Jurkat, Clone E6-1 (cell line): ENCODE data around the gene AFAP1.

Source experiments
- DNase-seq: peaks from one replicate; pipeline ENCODE4 v3.0.0-alpha.2; 2011; ENCODE audit warnings: low read depth, low spot score
- H3K4me3 ChIP-seq: 2 replicates; pipeline ENCODE4 v1.5.1; 2011; ENCODE audit warnings: mild to moderate bottlenecking, low read length, control low read depth, moderate library complexity

AFAP1 gene

DNA sequence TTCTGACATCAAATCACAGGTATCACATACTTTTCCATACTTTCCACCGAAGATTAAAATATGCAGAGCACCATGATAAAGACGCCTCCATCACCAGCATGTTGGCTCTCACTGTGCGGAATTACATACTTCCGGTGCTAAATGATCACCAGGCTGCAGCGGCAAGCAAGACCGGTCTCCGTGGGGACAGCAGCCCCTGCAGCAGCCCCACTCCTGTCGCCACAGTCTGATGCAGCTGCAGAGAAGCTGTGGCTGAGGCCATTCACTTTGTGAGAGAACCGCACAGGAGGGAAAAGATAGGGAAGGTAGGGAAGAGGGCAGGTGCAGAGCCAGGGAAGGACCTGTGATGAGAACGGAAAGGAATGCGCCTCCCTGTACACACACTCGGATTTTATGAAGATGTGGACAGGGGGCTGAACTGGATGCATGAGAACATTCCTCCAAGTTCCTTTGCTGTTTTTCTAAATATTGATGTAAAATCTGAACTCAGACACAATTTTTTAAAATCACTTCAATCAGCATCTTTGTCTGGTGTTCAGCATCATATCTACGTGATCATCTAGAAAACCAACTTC, 38.3 kb downstream of the AFAP1 start:
- H3K4me3 ChIP-seq = no peak overlapping the region
- DNase-seq = no peak

DNA sequence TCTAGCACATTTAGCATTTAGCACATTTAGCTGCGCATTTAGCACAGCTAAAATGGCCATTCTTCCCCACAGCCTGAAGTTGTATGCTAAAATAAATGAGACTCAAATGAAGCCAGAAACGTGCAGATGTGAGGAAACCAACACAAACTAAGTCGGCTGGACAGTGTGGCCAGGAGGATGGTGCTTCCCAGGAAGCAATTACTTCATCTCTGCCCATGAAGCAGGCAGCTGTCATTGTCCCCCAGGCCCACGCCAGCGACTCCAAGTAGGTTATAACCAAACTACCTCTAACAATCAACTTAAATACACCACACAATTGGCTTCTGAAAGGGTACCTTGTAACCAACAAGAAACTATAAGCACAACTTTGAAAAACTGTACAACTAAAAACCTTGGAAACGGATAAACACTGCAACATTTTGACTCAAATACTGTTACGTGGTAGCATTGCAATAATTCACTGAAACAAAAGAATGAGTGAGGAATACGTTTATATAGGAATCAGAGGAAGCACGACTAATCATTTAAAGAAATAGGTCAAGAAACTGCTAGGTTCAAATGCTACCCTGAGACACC, 39.2 kb downstream of the AFAP1 start:
- no peak for DNase-seq
- H3K4me3 ChIP-seq = no peak overlapping the region

DNA sequence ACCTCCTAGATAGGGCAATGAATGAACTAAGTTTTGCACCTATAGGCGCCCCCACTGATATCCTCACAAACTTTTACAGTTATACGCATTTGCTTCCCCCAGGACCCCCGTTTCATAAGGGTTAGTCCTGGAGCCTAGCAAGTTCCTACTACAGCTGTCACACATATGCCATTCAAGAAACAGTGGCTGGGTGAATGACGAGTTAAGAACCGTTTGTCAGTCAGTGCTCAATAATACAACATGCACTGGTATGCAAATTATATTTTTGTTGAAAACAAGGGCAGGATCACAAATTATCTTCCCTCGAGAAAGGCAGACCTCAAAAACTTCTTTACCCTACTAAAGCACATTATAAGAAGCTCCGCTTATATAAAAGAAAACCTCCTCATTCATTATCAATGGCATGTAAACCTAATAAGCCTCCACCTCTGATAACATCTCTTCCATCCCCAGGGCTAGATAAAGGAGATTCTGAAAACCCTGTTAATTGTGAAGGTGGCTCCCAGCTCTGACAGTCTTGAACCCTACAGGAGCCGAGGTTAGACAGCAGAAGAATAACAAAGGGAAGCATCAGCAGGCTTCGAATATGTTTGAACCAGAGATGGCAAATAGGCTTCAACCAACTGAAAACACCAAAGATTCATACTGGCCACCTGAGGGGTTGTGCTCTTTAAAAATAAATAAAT, 40.3 kb downstream of the AFAP1 start:
- DNase-seq = no peak
- H3K4me3 ChIP-seq = no peak overlapping the region

DNA sequence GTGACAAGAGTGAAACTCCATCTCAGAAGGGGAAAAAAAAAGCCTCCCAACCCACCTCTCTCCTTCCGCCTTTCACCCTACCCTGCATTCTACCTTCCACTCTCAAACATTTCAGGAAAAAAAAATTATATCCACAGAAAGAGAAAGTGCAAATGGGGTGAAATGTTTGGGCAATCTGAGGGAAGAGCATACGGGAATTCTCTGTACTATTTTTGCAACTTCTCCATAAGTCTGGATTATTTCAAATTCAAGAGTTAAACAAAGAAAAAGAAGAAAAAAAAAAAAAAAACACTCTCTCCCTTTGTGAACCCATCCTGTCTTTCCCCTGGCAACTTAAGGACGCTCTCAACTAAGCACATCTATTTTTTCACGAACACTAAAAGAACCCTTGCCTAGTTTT, 41.3 kb downstream of the AFAP1 start:
- H3K4me3 ChIP-seq = no peak overlapping the region
- no peak for DNase-seq

DNA sequence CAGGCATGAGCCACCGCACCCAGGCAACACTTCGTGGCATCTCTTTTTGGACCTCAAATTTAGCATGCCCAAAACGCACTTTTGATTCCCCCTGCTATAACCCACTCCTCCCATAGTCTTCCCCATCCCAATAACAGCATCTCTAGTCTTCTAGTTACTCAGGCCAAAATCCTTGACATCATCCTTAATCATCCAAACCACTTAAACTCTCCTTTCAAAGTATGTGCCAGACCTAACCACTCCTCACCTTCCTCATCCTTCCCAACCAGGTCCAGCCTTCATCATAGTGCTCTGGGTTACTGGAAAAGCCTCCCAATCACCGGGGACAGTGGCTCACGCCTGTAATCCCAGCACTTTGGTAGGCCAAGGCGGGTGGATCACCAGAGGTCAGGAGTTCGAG, 41.9 kb downstream of the AFAP1 start:
- no peak overlapping the region for H3K4me3 ChIP-seq
- DNase-seq = no peak

DNA sequence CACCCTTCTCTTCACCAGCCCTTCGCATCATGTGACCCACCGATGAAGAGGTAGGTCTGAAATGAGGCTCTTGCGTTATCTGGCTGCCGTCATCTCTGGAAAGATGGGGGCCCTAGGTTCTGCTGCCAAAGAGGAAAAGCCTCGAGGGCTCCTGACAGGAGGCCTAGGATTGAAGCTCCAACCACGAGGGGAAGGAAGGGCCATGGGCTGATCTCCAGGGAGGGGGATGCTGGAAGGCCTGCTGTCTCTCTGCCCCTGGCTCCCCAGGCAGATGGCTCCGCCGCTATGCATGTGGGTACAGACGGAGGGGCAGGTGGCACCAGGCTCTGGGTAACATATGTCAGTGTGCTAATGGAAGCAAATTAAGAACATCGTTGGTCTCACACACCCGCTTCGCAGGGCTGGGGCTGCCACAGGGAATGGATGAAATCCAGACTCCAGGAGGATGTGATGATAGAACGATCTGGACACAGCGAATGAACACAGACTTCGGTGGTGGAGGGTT, 44.9 kb downstream of the AFAP1 start:
- H3K4me3 ChIP-seq = no peak overlapping the region
- no peak for DNase-seq

DNA sequence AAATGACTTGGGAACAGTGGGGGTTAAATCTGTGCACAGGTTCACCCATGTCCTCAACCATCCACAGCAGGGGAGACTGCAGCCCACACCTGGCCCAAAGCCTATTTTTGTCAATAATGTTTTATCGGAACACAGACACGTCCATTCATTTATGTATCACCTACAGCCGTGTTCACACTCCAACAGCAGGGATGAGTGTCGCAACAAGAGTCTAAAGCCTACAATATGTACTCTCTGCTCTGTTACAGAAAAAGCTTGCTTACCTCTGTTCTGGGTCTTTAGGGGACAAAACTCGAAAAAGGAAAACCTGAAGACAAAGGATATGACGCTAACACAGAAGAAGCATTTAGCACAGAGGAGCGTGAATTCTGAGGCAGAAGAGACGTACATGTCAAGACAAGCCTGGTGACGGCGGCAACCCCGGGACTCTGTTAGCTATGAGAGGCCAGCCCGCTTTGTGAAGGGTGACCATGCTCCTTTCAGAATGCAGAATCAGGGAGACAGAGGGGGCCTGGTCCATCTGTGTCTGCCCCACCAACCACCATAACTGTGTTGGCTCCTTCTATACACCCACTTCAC, 45.5 kb downstream of the AFAP1 start:
- DNase-seq = no peak

DNA sequence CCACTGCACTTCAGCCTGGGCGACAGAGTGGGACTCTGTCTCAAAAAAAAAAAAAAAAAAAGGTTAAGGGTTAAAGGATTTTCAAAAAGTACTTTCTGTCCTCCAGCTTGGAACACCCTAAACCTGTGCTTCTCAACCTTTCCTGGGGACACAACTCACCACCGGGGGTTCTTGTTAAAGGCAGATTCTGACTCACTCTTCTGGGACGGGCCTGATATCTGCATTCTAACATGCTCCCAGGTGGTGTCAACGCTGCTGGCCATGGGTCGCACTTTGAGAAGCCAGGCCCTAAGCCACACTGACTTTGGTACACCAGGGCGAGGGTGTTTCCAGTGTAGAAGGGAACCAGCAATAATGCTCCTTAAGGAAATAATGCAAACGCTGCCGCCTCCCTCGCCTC, 46.1 kb downstream of the AFAP1 start:
- no peak overlapping the region for H3K4me3 ChIP-seq
- DNase-seq = no peak

More for the DNA sequence above, 45.5 kb downstream of the AFAP1 start:
- no peak overlapping the region for H3K4me3 ChIP-seq

DNA sequence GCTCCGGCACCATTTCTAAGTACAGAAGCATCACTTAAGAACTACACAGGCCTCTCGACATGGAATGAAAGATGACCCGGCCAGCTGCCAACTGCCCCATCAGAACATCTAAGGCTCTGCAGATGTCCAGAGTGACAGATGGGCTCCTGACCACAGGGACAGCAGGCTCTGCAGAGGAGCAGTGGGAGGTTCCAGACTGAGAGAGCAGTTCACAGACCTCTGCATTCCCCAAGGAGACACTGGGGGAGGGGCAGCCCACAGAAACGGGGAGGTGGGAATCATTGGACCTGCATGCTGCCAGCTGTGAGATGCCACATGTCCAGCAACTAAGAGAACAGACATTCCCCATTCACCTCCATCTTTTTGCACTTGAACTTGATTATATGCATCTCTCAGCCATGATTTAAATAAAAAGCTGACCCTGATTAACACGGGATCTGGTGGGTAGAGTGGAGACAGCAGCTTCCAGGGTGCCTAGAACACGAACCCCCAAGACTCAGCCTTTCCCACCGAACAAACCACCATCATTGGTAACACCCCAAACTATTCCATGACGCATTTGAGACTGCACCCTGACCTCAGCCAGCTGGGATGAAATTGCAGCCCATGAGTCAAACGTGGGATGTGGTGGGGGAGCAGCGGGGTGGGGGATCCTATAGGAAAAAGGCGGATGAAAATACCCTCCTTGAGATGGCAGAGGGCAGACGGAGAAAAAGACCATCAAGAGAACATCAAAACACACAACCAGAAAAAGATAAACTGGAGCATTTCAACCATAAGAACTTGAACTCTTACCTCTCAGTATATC, 47.2 kb downstream of the AFAP1 start:
- no peak for DNase-seq
- no peak overlapping the region for H3K4me3 ChIP-seq

DNA sequence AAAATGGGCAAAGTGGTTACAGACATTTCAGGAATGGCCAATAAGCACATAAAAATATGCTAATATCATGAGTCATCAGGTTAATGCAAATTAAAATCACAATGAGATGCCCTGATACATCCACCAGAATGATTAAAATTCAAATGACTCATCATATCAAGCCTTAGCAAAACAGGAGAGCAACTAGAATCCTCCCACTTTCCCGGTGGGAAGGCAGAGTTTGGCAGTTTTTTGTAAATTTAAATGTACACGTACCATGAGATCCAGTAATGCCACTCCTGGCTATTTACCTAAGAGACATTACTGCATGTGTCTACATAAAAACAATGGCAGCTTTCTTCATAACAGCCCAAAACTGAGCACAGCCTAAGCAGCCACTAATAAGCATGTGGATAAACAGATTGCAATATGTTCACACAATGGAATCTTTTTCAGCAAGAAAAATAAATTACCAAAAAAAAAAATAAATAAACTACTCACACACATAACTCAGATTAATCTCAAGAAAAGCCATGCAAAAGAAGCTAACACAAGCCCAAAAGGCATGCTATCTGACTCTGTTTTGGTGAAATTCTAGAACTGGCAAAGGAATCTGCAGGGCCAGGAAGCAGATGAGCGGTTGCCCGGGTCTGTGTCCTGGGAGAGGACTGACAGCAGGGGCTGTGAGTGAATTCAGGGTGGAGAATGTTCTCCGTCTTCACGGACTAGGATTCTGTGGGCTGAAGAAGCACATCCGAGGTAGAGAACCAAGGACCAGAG, 48.8 kb downstream of the AFAP1 start:
- no peak for DNase-seq
- no peak overlapping the region for H3K4me3 ChIP-seq

DNA sequence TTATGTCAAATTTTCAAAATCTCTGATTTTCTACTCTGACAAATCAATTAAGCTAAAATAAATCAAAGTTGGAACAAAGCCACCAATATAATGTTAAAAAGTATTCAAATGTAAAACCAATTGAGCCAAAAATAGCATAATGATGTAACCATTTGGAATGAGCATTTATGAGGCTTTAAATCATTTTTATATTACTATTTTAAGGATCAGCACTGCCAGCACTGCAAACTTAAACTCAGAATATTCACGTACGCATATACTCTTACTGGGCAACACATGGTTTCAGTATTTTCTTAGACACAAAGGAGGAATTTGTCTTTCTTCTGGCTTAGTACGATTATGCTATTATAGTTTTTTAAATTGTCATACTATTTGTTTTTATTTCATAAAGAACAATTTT, 52.2 kb downstream of the AFAP1 start:
- H3K4me3 ChIP-seq = no peak overlapping the region
- no peak for DNase-seq

DNA sequence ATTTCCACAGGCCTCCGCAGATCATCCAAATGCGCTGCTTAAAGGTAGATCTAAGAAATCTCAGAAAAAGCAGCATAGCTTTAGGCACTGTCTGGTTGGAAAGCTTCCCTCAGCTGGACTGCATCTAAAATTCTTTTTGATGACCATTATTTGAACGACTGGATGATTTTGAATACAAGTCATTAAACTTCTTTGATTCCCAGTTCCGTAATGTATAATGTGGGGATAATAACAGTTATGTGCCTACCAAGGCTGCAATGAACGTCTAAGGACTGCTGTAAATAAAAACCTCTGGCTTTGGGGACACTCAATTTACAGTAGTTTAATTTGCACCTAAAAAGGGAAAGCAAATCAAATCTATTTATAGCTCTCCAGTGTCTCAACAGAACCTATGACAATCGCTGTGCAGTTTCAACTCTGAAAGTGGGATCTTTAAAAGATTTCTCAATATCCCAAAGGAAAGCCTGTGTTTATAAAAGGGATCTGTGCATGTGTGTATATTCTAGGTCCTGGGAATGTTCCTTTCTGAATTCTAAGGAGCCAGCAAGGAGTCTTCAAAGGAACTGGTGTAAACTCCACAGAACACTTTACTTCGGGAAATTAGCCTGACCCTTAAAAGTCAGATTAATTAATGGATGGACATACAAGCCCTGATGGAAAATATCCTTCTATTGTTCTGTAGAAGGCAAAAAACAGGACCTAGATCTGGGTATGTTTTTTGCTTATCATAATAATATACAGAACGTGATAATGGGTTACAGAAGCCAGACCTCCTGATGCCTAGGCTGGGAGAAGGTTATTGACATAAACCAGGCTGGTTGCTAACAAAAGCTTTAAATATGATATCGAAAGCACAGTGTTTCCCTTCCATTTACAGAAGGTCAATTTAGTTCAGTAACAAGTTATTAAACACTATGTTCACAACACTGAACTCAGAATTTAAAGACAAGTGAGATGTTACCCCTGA, 53.4 kb downstream of the AFAP1 start:
- no peak overlapping the region for H3K4me3 ChIP-seq
- no peak for DNase-seq

DNA sequence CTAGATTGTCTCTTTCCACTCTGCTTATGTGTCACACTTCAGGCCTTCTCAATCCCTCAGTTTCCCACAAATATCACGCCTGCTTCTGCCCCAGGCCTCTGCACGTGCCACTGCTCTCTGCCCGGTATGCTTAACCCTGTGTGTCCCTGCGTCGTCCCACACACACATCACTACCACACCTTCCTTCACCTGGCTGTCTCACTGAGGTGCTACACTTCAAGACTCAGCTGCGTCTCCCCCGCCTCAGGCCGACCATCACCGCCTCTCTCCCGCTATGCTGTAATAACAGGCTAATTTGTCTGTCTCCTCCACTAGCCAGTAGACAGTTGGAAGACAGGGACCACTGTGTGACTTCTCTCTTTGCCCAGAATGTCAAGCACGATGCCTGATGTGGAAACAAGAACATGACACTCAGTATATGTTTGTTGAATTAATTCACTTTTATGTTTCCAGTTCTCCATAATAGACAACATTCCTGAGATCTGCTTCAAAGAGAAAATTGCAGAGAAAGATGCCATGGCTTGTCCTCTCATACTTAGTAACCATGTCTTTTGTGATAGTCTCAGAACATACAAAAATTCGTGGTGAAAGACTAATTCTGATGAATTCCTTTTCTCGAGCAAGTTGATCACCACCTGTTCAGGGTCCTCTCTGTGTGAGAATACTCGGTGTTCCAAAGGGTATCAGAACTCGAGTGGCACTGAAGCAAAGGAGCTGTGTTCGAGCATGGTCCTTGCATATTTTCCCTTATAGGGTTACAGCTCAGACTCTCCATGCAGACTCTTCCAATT, 54.2 kb downstream of the AFAP1 start:
- H3K4me3 ChIP-seq = no peak overlapping the region
- no peak for DNase-seq

DNA sequence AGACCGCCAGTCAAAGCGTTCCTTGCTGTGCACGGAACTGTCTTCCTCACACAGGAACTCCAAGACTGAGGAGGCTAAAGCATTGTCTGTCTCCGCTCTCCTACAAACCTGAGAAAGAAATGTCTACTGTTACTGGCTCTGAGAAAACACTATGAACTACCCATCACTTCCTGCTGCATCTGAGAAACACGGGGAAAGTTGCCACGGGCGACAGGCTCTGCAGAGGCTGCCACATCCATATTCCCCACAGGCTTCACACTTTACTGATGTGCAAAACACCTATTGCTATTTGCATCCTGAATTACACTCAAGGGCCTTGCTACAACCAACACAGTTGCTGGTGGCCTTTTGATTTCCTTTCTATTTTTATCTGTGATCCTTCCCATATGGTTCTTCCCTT, 59.0 kb downstream of the AFAP1 start:
- H3K4me3 ChIP-seq = no peak overlapping the region
- no peak for DNase-seq

DNA sequence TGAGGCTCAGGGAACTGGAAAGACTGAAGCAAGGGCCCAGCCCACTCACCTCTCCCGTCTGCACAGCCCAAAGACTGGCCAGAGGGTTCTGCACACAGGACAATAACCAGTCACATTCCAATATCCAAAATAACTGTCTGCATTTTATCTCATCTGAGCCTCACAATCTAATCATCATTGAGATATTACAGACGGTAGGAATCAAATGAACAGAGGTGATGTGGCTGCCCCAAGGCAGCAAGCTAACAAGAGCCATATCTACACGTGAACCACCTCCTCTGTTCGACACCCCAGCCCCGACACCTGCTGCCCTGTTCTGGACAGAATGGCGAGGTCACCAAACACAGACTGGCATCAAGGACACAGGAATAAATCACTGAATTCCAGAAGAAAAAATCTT, 60.5 kb downstream of the AFAP1 start:
- DNase-seq = no peak

DNA sequence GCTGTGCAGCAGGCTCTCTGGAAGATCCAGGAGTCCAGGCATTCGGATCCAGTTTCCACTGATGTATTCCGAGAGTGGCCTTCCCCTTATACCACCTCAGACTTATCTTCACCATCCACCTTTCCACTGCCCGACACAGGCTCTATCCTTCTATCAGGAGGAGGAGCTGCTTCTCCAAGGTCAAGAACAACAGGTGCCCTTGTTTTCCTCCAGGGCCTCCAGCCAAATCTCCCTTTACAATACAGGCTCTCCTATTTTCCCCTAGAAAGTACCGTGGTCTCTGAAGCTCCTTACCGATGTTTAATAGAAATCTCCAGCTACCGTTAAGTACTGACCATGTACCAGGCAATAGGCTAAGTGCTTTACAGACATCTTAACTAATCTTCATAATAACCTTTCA, 61.3 kb downstream of the AFAP1 start:
- H3K4me3 ChIP-seq = no peak overlapping the region
- no peak for DNase-seq

More for the DNA sequence above, 60.5 kb downstream of the AFAP1 start:
- H3K4me3 ChIP-seq = no peak overlapping the region

DNA sequence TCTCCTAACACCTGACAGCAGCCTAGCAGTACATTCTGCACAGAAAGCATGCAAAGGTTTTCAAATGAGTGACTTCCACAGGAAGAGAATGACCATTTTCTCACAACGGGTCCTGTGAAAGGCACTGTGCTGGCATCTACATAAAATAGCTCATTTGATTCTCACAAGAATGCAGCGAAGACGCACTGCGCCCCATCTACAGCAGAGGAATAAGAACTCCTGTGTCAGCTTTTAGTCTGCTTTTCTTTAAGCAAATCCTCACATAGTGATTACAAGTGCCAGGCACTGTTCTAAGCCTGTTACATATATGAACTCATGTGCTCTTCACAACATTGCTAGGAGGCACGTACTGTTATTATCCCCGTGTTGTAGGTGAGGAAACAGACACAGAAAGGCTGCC, 62.5 kb downstream of the AFAP1 start:
- no peak for DNase-seq

More for the DNA sequence above, 62.5 kb downstream of the AFAP1 start:
- H3K4me3 ChIP-seq = no peak overlapping the region
